ENCODE results near the gene ITPRIP.
A peak's percentile ranks its signal among the peaks of the same experiment; 100 is the strongest.

ITPRIP gene

GRCh38 chr10:104351919-104352318 lies 13.7 kb upstream of the ITPRIP start:
- no peak for TF ChIP-seq POLR2AphosphoS5 (IDR thresholded peaks at IDR 0.05; ENCODE audit: low read depth, low read length)
- no peak for TF ChIP-seq TAF1 (IDR thresholded peaks at IDR 0.05; ENCODE audit: borderline replicate concordance, low read depth, low read length)
- TF ChIP-seq POLR2A (IDR thresholded peaks at IDR 0.05; ENCODE audit: low read depth, low read length), result no peak
- no peak for FAIRE-seq
- DNase-seq (ENCODE audit: insufficient read length), result no peak

- FAIRE-seq, result no peak
Observed at GRCh38 chr10:104351061-104351702, 12.9 kb upstream of the ITPRIP start.

GRCh38 chr10:104350127-104350635 lies 11.9 kb upstream of the ITPRIP start:
- no peak for TF ChIP-seq POLR2A (IDR thresholded peaks at IDR 0.05; ENCODE audit: low read depth, low read length)
- TF ChIP-seq POLR2AphosphoS5 (IDR thresholded peaks at IDR 0.05; ENCODE audit: low read depth, low read length), result no peak
- no peak for TF ChIP-seq TAF1 (IDR thresholded peaks at IDR 0.05; ENCODE audit: borderline replicate concordance, low read depth, low read length)
- FAIRE-seq (no peak), DNase-seq (ENCODE audit: insufficient read length) (no peak)

More at GRCh38 chr10:104351061-104351702, 12.9 kb upstream of the ITPRIP start:
- TF ChIP-seq TAF1 (IDR thresholded peaks at IDR 0.05; ENCODE audit: borderline replicate concordance, low read depth, low read length), result no peak
- no peak for TF ChIP-seq POLR2AphosphoS5 (IDR thresholded peaks at IDR 0.05; ENCODE audit: low read depth, low read length)
- TF ChIP-seq POLR2A (IDR thresholded peaks at IDR 0.05; ENCODE audit: low read depth, low read length), result no peak
- no peak for DNase-seq (ENCODE audit: insufficient read length)

DNA sequence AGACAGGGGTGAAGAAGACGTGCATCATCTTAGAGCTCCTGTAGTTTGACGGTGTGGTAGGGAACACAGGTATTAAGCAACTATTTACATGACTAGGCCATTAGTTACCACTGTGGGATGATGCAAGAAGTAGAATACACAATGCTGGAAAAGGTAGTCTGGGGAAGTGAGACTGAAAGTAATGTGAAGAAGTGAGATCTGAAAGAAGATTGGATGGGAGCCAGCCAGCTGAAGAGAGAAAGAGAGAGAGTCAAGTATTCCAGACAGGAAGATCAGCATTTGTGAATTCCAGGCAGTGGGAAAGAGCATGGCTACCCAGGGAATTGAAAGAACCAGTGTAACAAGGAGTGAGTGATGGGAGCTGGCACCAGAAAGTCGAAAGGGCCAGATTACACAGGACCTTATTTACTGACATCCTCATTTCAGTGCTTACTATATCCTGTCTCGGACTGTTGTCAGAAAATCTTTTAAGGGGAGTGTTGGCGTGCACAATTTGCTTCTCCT lies 11.4 kb upstream of the ITPRIP start:
- TF ChIP-seq POLR2AphosphoS5 (IDR thresholded peaks at IDR 0.05; ENCODE audit: low read depth, low read length), result no peak
- no peak for TF ChIP-seq POLR2A (IDR thresholded peaks at IDR 0.05; ENCODE audit: low read depth, low read length)
- no peak for TF ChIP-seq TAF1 (IDR thresholded peaks at IDR 0.05; ENCODE audit: borderline replicate concordance, low read depth, low read length)
- peak; percentile 86 for FAIRE-seq
- DNase-seq (ENCODE audit: insufficient read length), result no peak

GRCh38 chr10:104348601-104349000 lies 10.3 kb upstream of the ITPRIP start:
- DNase-seq (ENCODE audit: insufficient read length) (no peak), FAIRE-seq (peak; percentile 17)
- TF ChIP-seq POLR2A (IDR thresholded peaks at IDR 0.05; ENCODE audit: low read depth, low read length) (no peak), TAF1 (IDR thresholded peaks at IDR 0.05; ENCODE audit: borderline replicate concordance, low read depth, low read length) (no peak), POLR2AphosphoS5 (IDR thresholded peaks at IDR 0.05; ENCODE audit: low read depth, low read length) (no peak)

- FAIRE-seq (no peak), DNase-seq (ENCODE audit: insufficient read length) (no peak)
- TF ChIP-seq TAF1 (IDR thresholded peaks at IDR 0.05; ENCODE audit: borderline replicate concordance, low read depth, low read length) (no peak), POLR2A (IDR thresholded peaks at IDR 0.05; ENCODE audit: low read depth, low read length) (no peak), POLR2AphosphoS5 (IDR thresholded peaks at IDR 0.05; ENCODE audit: low read depth, low read length) (no peak)
Observed at GRCh38 chr10:104347295-104348045, 9.2 kb upstream of the ITPRIP start.

GRCh38 chr10:104345941-104346340 lies 7.7 kb upstream of the ITPRIP start:
- DNase-seq (ENCODE audit: insufficient read length) (no peak), FAIRE-seq (no peak)
- TF ChIP-seq POLR2A (IDR thresholded peaks at IDR 0.05; ENCODE audit: low read depth, low read length) (no peak), POLR2AphosphoS5 (IDR thresholded peaks at IDR 0.05; ENCODE audit: low read depth, low read length) (no peak), TAF1 (IDR thresholded peaks at IDR 0.05; ENCODE audit: borderline replicate concordance, low read depth, low read length) (no peak)

- no peak for FAIRE-seq
Observed at GRCh38 chr10:104345515-104345914, 7.2 kb upstream of the ITPRIP start.

GRCh38 chr10:104344219-104344618 lies 6.0 kb upstream of the ITPRIP start:
- no peak for FAIRE-seq
- no peak for TF ChIP-seq TAF1 (IDR thresholded peaks at IDR 0.05; ENCODE audit: borderline replicate concordance, low read depth, low read length)
- no peak for TF ChIP-seq POLR2A (IDR thresholded peaks at IDR 0.05; ENCODE audit: low read depth, low read length)
- no peak for TF ChIP-seq POLR2AphosphoS5 (IDR thresholded peaks at IDR 0.05; ENCODE audit: low read depth, low read length)
- DNase-seq (ENCODE audit: insufficient read length), result no peak

More at GRCh38 chr10:104345515-104345914, 7.2 kb upstream of the ITPRIP start:
- TF ChIP-seq POLR2AphosphoS5 (IDR thresholded peaks at IDR 0.05; ENCODE audit: low read depth, low read length), result no peak
- TF ChIP-seq TAF1 (IDR thresholded peaks at IDR 0.05; ENCODE audit: borderline replicate concordance, low read depth, low read length), result no peak
- TF ChIP-seq POLR2A (IDR thresholded peaks at IDR 0.05; ENCODE audit: low read depth, low read length), result no peak
- DNase-seq (ENCODE audit: insufficient read length), result no peak

DNA sequence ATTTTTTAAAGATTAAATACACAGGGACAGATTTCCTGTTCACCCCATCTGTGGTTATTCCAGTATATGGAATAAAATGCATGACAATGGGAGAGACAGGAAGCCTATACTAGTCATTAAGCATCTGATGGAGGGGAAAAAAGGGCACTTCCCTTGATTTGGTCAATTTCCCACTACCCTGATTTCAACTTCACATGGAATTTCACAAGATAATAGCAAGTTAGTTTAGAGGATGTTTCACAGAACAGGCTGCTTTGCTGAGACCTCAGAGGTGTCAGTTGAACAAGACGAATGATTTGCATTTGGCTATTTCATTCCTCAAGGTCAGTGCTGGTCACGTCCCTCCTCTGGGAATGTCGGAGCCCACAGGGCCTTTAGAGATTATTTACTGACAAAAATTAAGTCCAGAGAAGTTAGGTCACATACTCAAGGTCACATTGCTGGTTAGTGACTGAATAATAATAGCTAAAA lies 4.7 kb upstream of the ITPRIP start:
- TF ChIP-seq POLR2A (IDR thresholded peaks at IDR 0.05; ENCODE audit: low read depth, low read length) (no peak), TAF1 (IDR thresholded peaks at IDR 0.05; ENCODE audit: borderline replicate concordance, low read depth, low read length) (no peak), POLR2AphosphoS5 (IDR thresholded peaks at IDR 0.05; ENCODE audit: low read depth, low read length) (no peak)
- FAIRE-seq (no peak), DNase-seq (ENCODE audit: insufficient read length) (no peak)

DNA sequence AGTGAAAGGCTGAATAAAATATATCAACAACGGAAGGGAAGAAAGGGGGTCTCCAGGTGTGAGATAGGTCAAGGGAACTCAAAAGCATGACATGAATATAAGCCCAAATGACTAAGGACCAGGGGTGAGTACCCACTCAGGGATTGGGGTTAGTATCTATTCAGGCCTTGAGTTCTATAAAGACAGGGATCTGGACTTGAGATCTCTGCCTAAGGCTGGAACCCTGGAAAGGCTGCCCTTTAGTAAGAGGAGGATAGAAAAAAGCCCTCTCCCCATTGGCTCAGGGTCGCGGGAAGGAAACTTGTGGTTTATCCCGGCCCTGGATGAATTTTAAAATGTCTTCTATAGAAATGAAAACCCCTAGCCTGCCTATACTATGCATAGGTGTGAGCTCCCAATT lies 2.4 kb upstream of the ITPRIP start:
- no peak for DNase-seq (ENCODE audit: insufficient read length)
- no peak for TF ChIP-seq TAF1 (IDR thresholded peaks at IDR 0.05; ENCODE audit: borderline replicate concordance, low read depth, low read length)
- TF ChIP-seq POLR2AphosphoS5 (IDR thresholded peaks at IDR 0.05; ENCODE audit: low read depth, low read length), result no peak
- TF ChIP-seq POLR2A (IDR thresholded peaks at IDR 0.05; ENCODE audit: low read depth, low read length), result no peak
- no peak for FAIRE-seq
